ENCODE results near the gene TPCN1.

TPCN1 gene

DNA sequence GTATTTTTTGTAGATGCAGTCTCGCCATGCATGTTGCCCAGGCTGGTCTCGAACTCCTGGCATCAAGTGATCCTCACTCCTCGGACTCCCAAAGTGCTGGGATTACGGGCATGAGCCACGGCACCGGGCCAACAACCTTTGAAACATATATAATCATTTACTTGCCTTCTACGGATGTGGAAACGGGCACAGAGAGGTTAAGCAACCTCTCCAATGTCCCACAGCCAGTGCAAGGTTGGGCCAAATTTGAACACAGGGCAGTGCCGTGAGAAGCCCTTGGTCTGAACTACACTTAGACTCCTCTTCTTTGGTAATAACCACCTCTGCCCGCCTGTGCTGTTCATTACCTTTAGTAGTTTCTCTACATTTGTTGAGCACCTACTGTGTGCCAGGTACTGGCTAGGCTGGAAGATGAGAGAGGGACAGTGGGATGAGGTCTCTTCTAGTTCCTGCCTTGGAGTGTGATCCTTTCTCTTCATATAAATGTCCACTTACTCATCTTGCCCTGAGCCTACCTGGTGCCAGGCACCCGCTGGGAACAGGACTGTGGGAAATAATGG is 38.2 kb upstream of the TPCN1 start:
- Histone ChIP-seq H3K9ac (ENCODE audit: insufficient read length) (no peak overlapping the region), H3K27ac (no peak overlapping the region), H3K4me3 (no peak overlapping the region), H3K36me3 (ENCODE audit: insufficient read depth, low read length) (peaks cover 49% of the 10 kb centered on the region), H3K9me3 (ENCODE audit: low read depth, low read length) (no peaks in the 10 kb centered on the region)
- TF ChIP-seq POLR2AphosphoS5 (IDR thresholded peaks at IDR 0.05; ENCODE audit: borderline replicate concordance, low read depth, low read length) (no peak), FOXP2 (optimal IDR thresholded peaks at IDR 0.05; ENCODE audit: control extremely low read depth, extremely low read length, insufficient read depth) (no peak), EZH2 (IDR thresholded peaks at IDR 0.05) (no peak)
- no peak for DNase-seq (ENCODE audit: low read depth, low spot score)

DNA sequence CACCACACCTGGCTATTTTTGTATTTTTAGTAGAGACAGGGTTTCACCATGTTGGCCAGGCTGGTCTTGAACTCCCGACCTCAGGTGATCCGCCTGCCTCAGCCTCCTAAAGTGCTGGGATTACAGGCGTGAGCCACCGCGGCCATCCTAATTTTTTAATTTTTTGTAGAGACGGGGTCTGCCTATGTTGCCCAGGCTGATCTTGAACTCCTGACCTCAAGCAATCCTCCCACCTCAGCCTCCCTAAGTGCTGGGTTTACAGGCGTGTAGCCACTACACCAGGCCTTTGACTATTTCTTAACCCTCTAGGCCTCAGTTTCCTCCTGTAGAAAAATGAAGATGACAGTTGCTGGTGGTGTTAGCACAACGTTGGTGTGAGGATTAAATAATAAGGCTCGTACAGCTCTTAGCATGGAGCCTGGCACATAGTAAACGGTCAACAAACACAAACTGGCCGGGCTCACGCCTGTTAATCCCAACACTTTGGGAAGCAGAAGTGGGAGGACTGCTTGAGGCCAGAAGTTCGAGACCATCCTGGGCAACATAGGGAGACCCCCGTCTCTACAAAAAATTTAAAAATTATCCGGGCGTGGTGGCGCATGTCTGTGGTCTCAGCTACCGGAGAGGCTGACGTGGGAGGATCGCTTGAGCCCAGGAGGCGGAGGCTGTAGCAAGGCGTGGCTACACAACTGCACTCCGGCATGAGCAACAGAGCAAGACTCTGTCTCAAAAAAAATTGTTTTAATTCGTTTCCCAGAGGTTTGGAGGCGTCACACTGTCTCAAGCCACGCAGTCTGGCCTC is 37.0 kb upstream of the TPCN1 start:
- TF ChIP-seq EZH2 (IDR thresholded peaks at IDR 0.05): no peak
- TF ChIP-seq FOXP2 (optimal IDR thresholded peaks at IDR 0.05; ENCODE audit: control extremely low read depth, extremely low read length, insufficient read depth): no peak
- TF ChIP-seq POLR2AphosphoS5 (IDR thresholded peaks at IDR 0.05; ENCODE audit: borderline replicate concordance, low read depth, low read length): no peak
- Histone ChIP-seq H3K27ac (peak overlapping the region; percentile 92), H3K9me3 (ENCODE audit: low read depth, low read length) (no peaks in the 10 kb centered on the region), H3K4me3 (peak overlapping the region; percentile 99), H3K36me3 (ENCODE audit: insufficient read depth, low read length) (peaks cover 43% of the 10 kb centered on the region), H3K9ac (ENCODE audit: insufficient read length) (peak overlapping the region; percentile 99)
- no peak for DNase-seq (ENCODE audit: low read depth, low spot score)

DNA sequence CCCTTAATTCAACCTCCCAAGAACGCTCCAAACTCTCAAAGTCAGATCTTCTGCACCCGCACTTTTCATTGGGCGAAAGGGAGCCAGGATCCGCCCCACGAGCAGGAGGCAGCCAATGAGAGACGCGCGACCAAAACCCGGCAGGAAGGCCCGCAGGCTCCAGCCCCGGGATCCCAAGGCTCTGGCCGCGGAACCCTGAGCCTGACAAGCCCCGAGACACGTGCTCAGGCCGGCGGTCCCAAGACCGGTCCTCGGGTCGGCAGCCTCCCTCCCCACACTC is 36.4 kb upstream of the TPCN1 start:
- Histone ChIP-seq H3K27ac (peak overlapping the region; percentile 92), H3K9me3 (ENCODE audit: low read depth, low read length) (no peaks in the 10 kb centered on the region), H3K4me3 (peak overlapping the region; percentile 99), H3K9ac (ENCODE audit: insufficient read length) (peak overlapping the region; percentile 99), H3K36me3 (ENCODE audit: insufficient read depth, low read length) (peaks cover 37% of the 10 kb centered on the region)
- DNase-seq (ENCODE audit: low read depth, low spot score): peak; percentile 74
- TF ChIP-seq POLR2AphosphoS5 (IDR thresholded peaks at IDR 0.05; ENCODE audit: borderline replicate concordance, low read depth, low read length) (peak; percentile 76), FOXP2 (optimal IDR thresholded peaks at IDR 0.05; ENCODE audit: control extremely low read depth, extremely low read length, insufficient read depth) (no peak), EZH2 (IDR thresholded peaks at IDR 0.05) (no peak)

DNA sequence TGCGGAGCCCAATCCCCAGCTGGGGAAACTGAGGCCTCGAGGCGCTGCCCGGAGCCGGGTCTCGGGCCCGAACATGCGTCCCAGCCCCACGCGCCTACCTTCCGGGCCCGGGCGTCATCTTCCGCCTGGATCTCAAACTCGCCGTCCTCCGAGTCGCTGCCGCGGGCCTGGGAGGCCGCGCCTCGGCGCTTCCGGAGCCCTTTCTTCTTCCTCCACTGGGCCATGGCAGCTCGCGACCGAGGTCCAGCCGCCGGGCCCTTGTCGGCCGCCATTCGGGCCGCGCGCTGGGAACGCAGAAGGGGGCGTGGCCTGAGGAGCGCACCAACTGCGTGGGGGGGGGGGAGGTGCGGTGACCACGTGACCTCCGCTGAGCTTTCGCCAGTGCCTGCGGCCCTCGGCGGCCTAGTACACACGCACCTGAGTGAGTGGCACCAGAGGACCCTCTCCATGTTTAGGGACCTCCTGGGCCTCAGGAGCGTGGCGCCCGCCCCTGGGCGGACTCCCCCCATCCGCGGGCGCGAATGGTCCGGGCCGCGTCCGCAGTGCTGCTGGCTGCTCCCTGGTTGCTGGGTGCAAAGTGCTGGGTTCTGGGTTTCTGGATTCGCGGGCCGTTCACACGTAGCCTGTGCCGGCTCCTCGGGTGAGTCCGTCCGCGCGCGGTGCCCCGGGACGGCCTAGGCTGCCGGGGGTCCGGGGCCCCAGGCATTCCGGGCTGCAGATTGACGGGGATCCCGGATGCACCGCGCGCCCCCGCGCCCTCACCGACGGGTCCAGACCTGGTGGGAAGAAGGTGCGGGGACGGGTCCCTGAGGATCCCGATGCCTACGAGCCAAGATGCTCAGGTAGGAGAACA is 35.9 kb upstream of the TPCN1 start, which contains the start of the genes DDX54 and RITA1:
Gene DDX54 (minus strand): TSS at position 299 of the 853 bp plus-strand sequence. CDS start 27 bp downstream, at position 272.
Gene RITA1 (plus strand): TSS at position 542 of the 853 bp plus-strand sequence. CDS start 1,026 bp downstream, outside the sequence.
- Histone ChIP-seq H3K9me3 (ENCODE audit: low read depth, low read length) (no peaks in the 10 kb centered on the region), H3K36me3 (ENCODE audit: insufficient read depth, low read length) (peaks cover 32% of the 10 kb centered on the region; the same call in 1 of the 2 replicates), H3K4me3 (peak within 1 kb of the TSS; percentile 99), H3K27ac (peak within 1 kb of the TSS; percentile 92), H3K9ac (ENCODE audit: insufficient read length) (peak within 1 kb of the TSS; percentile 99)
- no peak for DNase-seq (ENCODE audit: low read depth, low spot score)
- TF ChIP-seq FOXP2 (optimal IDR thresholded peaks at IDR 0.05; ENCODE audit: control extremely low read depth, extremely low read length, insufficient read depth): no peak
- peak; percentile 89 for TF ChIP-seq POLR2AphosphoS5 (IDR thresholded peaks at IDR 0.05; ENCODE audit: borderline replicate concordance, low read depth, low read length)

DNA sequence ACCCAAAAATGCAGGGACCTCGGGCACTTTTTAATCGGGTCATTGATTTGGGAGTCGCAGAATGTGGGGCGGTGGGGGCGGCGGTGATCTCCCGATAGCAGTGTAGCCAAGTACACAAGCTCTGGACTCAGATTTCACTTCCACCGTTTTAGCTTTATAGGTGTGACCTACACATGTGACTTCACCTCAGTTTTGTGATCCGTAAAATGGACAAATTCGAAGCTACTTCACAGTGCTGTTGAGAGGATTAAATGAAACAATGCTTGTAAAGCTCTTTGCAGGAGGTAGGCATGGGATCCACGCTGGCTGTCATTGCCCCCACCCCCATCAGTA is 35.3 kb upstream of the TPCN1 start:
- Histone ChIP-seq H3K9me3 (ENCODE audit: low read depth, low read length) (no peaks in the 10 kb centered on the region), H3K36me3 (ENCODE audit: insufficient read depth, low read length) (peaks cover 26% of the 10 kb centered on the region; the same call in 1 of the 2 replicates), H3K4me3 (peak overlapping the region; percentile 99), H3K9ac (ENCODE audit: insufficient read length) (peak overlapping the region; percentile 99), H3K27ac (peak overlapping the region; percentile 92)
- TF ChIP-seq FOXP2 (optimal IDR thresholded peaks at IDR 0.05; ENCODE audit: control extremely low read depth, extremely low read length, insufficient read depth): no peak
- TF ChIP-seq EZH2 (IDR thresholded peaks at IDR 0.05): no peak
- TF ChIP-seq POLR2AphosphoS5 (IDR thresholded peaks at IDR 0.05; ENCODE audit: borderline replicate concordance, low read depth, low read length): no peak
- DNase-seq (ENCODE audit: low read depth, low spot score): no peak

DNA sequence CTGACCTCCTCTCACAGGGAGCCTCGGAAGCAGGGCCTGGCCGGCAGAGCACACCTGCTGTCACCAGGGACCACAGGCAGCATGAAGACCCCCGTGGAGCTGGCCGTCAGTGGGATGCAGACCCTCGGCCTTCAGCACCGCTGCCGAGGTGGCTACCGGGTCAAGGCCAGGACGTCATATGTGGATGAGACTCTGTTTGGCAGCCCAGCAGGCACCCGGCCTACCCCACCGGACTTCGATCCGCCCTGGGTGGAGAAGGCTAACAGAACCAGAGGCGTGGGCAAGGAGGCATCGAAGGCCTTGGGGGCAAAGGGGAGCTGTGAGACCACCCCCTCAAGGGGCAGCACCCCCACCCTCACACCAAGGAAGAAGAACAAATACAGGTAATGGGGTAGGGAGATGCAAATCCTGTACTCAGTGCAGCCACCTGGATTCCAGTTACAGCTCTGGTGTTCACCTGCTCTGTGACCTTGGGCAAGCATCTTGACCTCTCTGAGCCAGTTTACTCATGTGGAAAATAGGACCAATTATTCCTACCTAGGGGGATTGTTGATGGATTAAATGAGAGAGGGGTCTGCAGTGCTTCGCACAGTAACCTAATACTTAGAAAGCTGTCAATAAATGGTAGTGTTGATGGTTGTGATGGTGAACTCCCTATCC is 34.5 kb upstream of the TPCN1 start:
- Histone ChIP-seq H3K9ac (ENCODE audit: insufficient read length) (peak overlapping the region; percentile 99), H3K27ac (no peak overlapping the region), H3K4me3 (peak overlapping the region; percentile 99), H3K36me3 (ENCODE audit: insufficient read depth, low read length) (peaks cover 31% of the 10 kb centered on the region), H3K9me3 (ENCODE audit: low read depth, low read length) (no peaks in the 10 kb centered on the region)
- no peak for TF ChIP-seq FOXP2 (optimal IDR thresholded peaks at IDR 0.05; ENCODE audit: control extremely low read depth, extremely low read length, insufficient read depth)
- no peak for TF ChIP-seq POLR2AphosphoS5 (IDR thresholded peaks at IDR 0.05; ENCODE audit: borderline replicate concordance, low read depth, low read length)
- TF ChIP-seq EZH2 (IDR thresholded peaks at IDR 0.05): no peak
- DNase-seq (ENCODE audit: low read depth, low spot score): no peak

DNA sequence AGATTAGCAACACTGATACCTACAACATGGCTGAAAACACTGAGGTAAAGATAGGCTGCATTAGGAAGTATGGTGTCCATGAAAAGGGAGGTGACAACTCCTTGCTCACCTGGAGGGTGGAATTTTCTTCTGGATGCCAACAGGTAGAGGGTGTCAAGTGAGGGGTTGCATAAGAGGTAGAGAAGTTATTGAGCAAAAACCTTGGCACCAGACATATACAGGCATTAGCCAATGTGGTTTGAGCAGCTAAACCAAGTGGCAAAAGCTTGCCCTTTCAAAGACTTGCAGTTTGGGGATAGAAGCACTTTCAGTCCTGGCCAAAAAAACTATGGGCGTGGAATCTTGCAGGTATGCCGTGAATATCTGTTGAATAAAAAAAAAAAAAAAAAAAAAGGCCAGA is 31.9 kb upstream of the TPCN1 start:
- DNase-seq (ENCODE audit: low read depth, low spot score): no peak
- H3K27ac ChIP-seq: no peak overlapping the region
- no peak for TF ChIP-seq FOXP2 (optimal IDR thresholded peaks at IDR 0.05; ENCODE audit: control extremely low read depth, extremely low read length, insufficient read depth)
- TF ChIP-seq EZH2 (IDR thresholded peaks at IDR 0.05): no peak
- TF ChIP-seq POLR2AphosphoS5 (IDR thresholded peaks at IDR 0.05; ENCODE audit: borderline replicate concordance, low read depth, low read length): no peak

More for the DNA sequence above, 31.9 kb upstream of the TPCN1 start:
- no peak overlapping the region for H3K4me3 ChIP-seq
- H3K9ac ChIP-seq (ENCODE audit: insufficient read length): no peak overlapping the region
- peaks cover 25% of the 10 kb centered on the region for H3K36me3 ChIP-seq (ENCODE audit: insufficient read depth, low read length)
- H3K9me3 ChIP-seq (ENCODE audit: low read depth, low read length): no peaks in the 10 kb centered on the region
